ENCODE measurements around the gene EFCAB5. TPM values are rescaled to one million over a fixed set of nuclear protein-coding genes. Genes with fewer than 3 reads are reported as not detected.

The EFCAB5 gene
- total RNA-seq, 1 donor from 2014 or later = not detected

DNA sequence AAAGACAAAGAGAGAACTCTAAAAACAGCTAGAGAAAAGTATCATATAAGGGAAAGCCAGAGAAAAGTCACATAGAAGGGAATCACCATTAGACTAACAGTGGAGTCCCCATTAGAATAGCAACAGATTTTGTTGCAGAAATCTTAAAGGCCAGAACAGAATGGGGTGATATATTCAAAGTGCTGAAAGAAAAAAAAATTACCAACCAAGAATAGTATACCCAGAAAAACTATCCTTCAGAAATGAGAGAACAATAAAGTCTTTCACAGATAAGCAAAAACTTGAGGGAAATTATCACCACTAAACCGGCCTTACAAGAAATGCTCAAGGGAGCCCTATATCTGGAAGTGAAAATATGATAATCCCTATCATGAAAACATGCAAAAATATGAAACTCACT lies 123.3 kb downstream of the EFCAB5 start:
- peaks cover 25% of the 10 kb centered on the region for H3K27me3 ChIP-seq (ENCODE audit: low read depth)
- H3K36me3 ChIP-seq = no peaks in the 10 kb centered on the region
- no peak overlapping the region for H3K4me3 ChIP-seq
- intact Hi-C loops (cut with micrococcal nuclease) = no loop called here
- TF ChIP-seq, protein P1, sequence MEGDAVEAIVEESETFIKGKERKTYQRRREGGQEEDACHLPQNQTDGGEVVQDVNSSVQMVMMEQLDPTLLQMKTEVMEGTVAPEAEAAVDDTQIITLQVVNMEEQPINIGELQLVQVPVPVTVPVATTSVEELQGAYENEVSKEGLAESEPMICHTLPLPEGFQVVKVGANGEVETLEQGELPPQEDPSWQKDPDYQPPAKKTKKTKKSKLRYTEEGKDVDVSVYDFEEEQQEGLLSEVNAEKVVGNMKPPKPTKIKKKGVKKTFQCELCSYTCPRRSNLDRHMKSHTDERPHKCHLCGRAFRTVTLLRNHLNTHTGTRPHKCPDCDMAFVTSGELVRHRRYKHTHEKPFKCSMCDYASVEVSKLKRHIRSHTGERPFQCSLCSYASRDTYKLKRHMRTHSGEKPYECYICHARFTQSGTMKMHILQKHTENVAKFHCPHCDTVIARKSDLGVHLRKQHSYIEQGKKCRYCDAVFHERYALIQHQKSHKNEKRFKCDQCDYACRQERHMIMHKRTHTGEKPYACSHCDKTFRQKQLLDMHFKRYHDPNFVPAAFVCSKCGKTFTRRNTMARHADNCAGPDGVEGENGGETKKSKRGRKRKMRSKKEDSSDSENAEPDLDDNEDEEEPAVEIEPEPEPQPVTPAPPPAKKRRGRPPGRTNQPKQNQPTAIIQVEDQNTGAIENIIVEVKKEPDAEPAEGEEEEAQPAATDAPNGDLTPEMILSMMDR (IDR thresholded peaks at IDR 0.05; ENCODE audit: borderline replicate concordance) = no peak
- no peak overlapping the region for H3K27ac ChIP-seq (replicated peaks)
- H3K4me1 ChIP-seq = no peaks in the 10 kb centered on the region
- H3K9me3 ChIP-seq (replicated peaks) = peaks cover 36% of the 10 kb centered on the region
- DNase-seq = no peak

DNA sequence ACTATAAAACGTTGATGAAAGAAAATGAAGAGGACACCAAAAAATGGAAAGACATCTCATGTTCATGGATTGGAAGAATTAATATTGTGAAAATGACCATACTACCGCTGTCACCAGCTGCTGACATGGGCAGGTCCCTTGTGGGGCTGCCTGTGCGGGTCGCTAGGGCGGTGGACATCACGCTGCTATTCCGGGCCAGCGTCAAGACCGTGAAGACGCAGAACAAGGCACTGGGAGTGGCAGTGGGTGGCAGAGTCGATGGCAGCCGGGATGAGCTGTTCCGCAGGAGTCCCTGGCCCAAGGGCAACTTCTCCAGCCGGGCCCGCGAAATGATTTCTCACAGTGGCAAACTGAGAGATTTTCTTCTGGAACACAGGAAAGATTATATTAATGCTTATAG lies 127.0 kb downstream of the EFCAB5 start:
- DNase-seq = no peak
- intact Hi-C loops (cut with micrococcal nuclease) = no loop called here

DNA sequence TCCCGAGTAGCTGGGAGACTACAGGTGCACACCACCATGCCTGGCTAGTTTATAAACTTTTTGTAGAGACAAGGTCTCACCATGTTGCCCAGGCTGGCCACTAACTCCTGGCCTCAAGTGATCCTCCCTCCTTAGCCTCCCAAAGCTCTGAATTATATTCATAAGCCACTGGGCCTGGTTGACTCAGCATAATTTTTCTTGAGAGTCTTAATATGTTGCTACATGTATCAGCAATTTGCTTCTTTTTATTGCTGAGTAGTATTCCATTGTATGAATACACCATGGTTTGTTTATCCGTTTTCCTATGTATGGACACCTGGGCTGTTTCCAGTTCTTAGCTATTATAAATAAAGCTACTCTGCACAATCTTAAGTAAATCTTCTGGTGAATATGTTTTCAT lies 132.8 kb downstream of the EFCAB5 start:
- no peaks in the 10 kb centered on the region for H3K9me3 ChIP-seq (replicated peaks)
- TF ChIP-seq, protein P1 (IDR thresholded peaks at IDR 0.05; ENCODE audit: borderline replicate concordance) = no peak
- H3K36me3 ChIP-seq = no peaks in the 10 kb centered on the region
- no peak for DNase-seq
- H3K4me3 ChIP-seq = no peak overlapping the region
- intact Hi-C loops (cut with micrococcal nuclease) = no loop called here
- H3K4me1 ChIP-seq = no peaks in the 10 kb centered on the region
- H3K27ac ChIP-seq (replicated peaks) = no peak overlapping the region
- H3K27me3 ChIP-seq (ENCODE audit: low read depth) = peaks cover 18% of the 10 kb centered on the region

More for the DNA sequence above, 127.0 kb downstream of the EFCAB5 start:
- no peak overlapping the region for H3K27ac ChIP-seq (replicated peaks)
- no peak overlapping the region for H3K4me3 ChIP-seq
- no peaks in the 10 kb centered on the region for H3K27me3 ChIP-seq (ENCODE audit: low read depth)
- no peaks in the 10 kb centered on the region for H3K36me3 ChIP-seq
- no peaks in the 10 kb centered on the region for H3K4me1 ChIP-seq
- TF ChIP-seq, protein P1 (IDR thresholded peaks at IDR 0.05; ENCODE audit: borderline replicate concordance) = no peak
- H3K9me3 ChIP-seq (replicated peaks) = peaks cover 33% of the 10 kb centered on the region

DNA sequence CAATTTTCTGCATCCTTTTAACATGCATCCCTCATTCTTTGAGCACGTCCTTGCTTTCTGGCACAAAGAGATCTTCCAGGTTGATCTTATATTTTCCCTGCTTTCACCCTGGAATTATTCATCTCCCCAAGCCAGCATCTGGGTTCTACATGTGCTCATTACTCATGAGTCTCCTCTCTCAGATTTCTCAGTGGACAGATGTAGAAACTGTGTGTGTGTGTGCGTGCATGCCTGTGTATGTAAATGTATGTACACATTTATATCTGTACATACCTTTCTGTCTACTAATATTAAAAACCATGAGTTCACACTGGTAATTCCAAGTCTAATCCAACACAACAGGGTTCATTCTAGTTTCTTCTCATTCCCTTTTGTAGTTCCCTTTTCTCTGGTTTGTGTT lies 133.3 kb downstream of the EFCAB5 start:
- Histone ChIP-seq H3K4me1 (no peaks in the 10 kb centered on the region), H3K27ac (replicated peaks) (no peak overlapping the region), H3K9me3 (replicated peaks) (no peaks in the 10 kb centered on the region), H3K36me3 (no peaks in the 10 kb centered on the region), H3K4me3 (no peak overlapping the region), H3K27me3 (ENCODE audit: low read depth) (peaks cover 18% of the 10 kb centered on the region)
- TF ChIP-seq, protein P1 (IDR thresholded peaks at IDR 0.05; ENCODE audit: borderline replicate concordance) = no peak
- intact Hi-C loops (cut with micrococcal nuclease) = no loop called here
- no peak for DNase-seq

DNA sequence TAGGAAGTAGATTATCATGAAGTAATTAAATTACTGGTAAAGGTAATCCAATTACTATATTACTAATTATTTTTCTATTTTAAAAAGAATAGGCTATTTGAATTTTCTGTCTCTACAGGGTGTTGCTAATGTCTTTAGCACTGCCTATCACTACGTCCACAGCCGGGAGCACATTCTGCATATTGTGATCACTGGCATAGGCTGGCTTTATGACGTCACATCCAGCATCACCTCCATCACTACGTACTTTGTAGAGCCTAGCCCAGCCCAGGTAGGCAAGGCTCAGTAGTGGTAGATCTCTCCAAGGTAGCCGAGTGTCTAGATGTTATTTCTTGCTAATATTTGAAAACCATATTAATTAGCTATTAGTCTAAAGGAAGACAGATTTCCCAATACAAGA lies 141.3 kb downstream of the EFCAB5 start:
- Histone ChIP-seq H3K27ac (replicated peaks) (no peak overlapping the region), H3K36me3 (no peaks in the 10 kb centered on the region), H3K27me3 (ENCODE audit: low read depth) (peaks cover 36% of the 10 kb centered on the region), H3K4me1 (no peaks in the 10 kb centered on the region), H3K9me3 (replicated peaks) (no peaks in the 10 kb centered on the region), H3K4me3 (no peak overlapping the region)
- no peak for DNase-seq
- intact Hi-C loops (cut with micrococcal nuclease) = no loop called here
- TF ChIP-seq, protein P1 (IDR thresholded peaks at IDR 0.05; ENCODE audit: borderline replicate concordance) = no peak

DNA sequence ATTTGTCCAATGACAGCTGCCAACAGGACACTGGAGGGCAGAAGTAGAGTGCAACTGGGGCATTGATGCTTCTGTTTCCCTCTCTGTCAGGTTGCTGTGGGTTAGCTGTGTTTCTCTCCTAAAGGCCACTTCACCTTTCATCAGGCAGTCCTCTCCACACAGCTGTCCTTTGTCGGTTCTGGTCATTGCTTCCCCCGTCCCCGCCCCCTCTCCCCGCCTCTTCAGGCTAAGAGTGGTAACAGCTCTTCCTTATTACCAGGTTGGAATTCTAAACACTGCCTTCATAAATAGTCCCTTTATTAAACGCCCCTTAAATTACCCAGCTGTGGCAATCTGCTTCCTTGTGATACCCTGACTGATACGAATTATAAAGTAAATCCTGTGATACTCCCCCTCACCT lies 143.4 kb downstream of the EFCAB5 start:
- no peak overlapping the region for H3K27ac ChIP-seq (replicated peaks)
- no peak for DNase-seq
- intact Hi-C loops (cut with micrococcal nuclease) = no loop called here
- H3K36me3 ChIP-seq = no peaks in the 10 kb centered on the region
- H3K27me3 ChIP-seq (ENCODE audit: low read depth) = peaks cover 45% of the 10 kb centered on the region
- TF ChIP-seq, protein P1 (IDR thresholded peaks at IDR 0.05; ENCODE audit: borderline replicate concordance) = no peak
- no peaks in the 10 kb centered on the region for H3K9me3 ChIP-seq (replicated peaks)
- no peaks in the 10 kb centered on the region for H3K4me1 ChIP-seq
- H3K4me3 ChIP-seq = no peak overlapping the region

All from left ventricle myocardium inferior (tissue), 1 donor.